8988T (cell line): ENCODE measurements around the gene TOP3B.

ENCODE experiments used
- DNase-seq: peaks from one replicate; pipeline ENCODE4 v3.0.0; 2011

TOP3B gene

DNA sequence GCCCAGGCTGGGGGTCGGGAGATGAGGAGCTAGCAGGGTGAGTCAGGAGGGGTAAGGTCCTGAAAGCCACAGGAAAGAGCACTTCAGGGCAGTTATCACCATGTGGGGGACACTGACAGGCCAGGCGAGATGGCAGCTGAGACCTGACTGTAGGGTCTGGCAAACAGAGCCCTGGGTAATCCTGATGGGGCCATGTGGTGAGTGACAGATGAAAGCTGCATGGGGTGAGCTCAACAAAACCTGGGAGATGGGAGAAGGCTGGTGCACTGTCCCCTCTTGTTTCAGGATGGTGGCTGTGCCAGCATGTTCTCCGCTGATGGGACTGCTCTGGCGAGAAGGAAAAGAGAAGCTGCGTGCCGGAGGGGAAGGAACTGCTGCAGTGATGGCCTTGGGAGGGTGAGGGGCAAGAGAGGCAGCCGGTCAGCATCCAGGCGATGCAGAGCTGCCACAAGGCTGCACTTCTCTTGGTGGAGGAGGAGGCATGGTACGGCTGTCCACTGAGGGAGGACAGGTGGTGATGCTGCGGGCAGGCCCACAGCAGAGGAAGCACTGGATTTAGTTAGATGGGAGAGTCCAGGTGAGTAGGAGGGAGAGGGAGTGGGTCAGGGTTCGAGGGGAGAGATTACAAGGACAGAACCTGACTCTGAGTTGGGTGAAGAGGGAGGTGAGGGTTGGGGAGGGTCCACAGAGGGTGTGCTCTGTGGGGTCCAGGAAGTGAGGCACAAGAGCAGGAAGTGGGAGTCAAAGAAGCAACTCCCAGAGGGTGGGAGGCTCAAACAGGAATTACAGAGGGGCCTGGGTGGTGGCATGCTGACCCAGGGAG is 3.8 kb downstream of the TOP3B start:
- DNase-seq = no peak

- no peak for DNase-seq
These were observed 4.8 kb downstream of the TOP3B start for GRCh38 chr22:21977814-21978213.

DNA sequence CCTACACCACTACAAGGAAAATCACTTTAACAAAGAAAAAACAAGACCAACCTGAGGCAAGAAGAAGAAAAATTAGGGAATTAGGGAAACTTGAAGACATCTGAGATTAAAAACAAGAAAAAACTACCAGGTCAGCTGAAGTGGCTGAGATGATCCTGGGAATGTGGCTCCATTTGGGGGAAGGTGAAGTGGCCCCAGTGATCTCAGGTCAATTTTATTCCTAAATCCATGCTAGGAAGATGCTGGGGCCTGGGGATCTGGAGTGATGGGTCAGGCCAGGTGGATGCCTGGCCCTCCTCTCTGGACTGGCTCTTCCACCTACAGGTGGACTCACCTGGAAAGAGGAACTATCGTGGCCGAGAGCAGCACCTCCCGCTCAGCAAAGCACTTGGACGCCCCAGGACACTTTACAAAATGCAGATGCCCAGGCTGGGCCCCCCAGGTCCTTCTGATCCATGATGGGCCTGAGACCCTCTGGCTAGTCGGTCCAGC is 6.7 kb downstream of the TOP3B start:
- no peak for DNase-seq

DNA sequence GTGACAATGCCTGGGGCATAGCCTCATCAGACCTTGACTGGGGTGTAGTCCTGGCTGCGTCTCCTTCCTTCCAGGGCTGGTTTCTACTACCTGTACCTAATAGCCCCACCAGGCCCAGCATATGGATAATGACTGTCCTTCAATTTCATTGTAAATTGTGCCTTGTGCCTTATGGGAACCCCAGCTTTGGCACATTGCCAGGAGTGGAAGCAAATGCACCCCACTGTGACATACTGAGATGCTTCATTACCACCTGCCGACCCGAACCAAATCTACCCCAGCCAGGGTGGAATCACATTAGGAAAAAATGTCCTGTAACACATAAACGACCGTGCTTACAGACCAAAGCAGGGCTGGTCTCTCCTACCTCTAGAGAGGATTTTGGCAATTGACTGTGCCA is 7.3 kb downstream of the TOP3B start:
- DNase-seq = no peak

- no peak for DNase-seq
These were observed 8.4 kb downstream of the TOP3B start for GRCh38 chr22:21974058-21974649.

- no peak for DNase-seq
These were observed 9.8 kb downstream of the TOP3B start for GRCh38 chr22:21972806-21973205.

- peak; percentile 73 for DNase-seq
These were observed 10.3 kb downstream of the TOP3B start for GRCh38 chr22:21972293-21972779.

DNA sequence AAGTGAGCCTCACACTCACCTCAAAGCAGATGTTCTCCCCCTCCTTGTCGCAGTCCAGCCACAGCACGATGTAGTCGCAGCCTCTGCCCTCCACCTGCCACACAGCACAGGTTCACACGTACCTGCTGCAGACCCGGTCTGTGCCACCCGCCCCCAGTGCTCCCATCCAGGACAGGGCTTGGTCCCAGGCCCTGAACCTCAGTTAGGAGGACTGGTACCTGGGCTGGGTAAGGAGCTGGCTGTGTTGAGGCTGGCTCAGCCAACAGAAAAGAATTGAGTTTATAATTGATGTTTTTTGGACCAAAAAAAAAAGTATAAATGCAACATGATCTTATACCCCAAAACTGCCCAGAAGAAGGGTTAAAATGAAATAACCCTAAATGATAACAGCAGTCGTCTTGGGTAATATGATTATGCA is 10.7 kb downstream of the TOP3B start:
- DNase-seq = no peak

GRCh38 chr22:21970800-21971617 is 11.6 kb downstream of the TOP3B start:
- no peak for DNase-seq

- no peak for DNase-seq
These were observed 12.4 kb downstream of the TOP3B start for GRCh38 chr22:21970037-21970799.

DNA sequence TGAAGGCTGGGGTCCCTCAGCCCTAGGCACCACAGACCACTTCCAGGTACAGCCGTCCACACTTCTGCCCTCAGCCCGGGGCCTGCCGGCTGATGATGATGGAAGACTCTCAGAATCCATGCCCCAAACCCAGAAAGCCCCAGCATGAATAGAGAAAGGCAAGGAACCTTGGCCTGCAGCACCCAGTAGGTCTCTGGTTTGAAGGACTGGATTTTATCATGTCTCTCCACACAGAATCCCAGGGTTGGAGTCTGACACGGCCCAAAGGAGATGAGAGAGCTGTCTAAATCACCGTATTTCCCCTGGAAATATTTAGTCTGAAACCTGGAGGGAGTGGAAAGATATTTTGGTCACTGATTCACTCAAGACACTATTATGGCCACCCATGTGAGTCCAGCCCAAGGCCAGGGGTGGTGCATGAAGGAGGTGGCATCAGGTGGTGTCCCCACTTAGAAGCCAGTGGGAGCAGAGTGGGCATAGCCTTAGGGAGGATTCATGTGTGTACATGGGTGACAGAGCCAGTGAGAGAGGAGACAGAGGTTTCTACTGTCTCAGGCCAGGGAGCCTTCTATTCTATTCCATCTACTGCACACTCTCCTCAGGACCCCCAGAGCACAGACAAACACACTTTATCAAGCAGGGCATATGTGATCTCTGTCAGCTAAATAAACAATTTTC is 14.0 kb downstream of the TOP3B start:
- no peak for DNase-seq

- no peak for DNase-seq
These were observed 14.8 kb downstream of the TOP3B start for GRCh38 chr22:21967693-21968271.

GRCh38 chr22:21966643-21967516 is 15.7 kb downstream of the TOP3B start:
- DNase-seq = no peak

DNA sequence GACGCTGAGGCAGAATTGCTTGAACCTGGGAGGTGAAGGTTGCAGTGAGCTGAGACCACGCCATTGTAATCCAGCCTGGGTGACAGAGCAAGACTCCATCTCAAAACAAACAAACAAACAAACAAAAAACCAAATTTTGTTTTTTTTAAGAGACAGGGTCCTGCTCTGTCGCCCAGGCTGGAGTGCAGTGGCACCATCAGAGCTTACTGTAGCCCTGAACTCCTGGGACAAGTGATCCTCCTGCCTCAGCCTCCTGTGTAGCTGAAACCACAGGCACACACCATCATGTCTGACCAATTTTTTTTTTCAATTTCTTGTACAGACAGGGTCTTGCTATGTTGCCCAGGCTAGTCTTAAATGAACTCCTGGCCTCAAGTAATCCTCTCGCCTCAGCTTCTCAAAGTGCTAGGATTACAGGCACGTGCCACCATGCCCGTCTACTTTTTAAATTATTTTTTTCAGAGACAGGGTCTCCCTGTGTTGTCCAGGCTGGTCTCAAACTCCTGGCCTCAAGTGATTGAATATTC is 16.8 kb downstream of the TOP3B start:
- no peak for DNase-seq

DNA sequence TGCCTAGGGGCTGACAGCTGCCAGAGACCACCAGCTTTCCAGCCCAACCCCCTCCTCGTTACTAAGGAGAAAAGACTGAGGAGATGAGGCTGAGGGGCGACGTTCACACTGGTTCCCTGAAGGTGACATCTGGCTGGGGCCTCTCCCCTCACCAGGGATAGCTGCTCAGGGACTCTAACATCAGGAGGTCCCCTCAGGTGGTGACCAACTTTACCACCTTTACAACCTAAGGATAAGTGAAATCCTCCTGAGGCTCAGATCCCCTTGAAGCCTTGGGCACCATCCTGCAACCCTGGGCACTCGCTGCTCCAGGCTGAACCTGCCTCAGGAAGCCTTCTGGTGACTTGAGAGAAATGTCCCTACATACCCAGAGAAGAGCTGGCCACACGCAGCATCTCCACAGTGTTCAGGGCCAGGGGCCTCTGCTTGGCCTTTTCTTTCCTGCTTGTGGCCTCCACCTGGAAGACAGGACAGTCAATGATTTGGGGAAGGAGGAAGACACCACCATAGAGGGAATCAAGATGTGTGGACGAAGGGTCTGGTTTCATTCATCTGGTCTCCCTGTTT is 17.6 kb downstream of the TOP3B start:
- DNase-seq = no peak

DNA sequence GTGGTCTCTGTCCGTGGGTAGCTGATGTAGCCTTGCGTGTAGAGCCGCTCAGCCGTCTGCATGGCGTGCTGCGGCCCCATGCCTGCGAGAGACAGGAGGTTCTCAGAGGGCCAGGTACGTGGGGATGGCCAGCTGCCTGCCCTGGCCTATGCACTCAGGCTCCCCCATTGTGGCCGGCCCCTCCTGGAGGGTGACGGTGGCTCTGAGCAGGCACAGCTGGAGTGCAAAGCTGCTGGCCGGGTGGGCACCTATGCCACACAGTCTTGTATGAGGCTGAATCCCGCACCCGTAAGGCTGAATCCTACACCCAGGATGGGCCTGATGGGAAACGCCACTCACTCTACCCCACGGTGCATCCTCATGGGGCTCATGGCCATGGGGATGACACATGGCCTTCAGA is 18.4 kb downstream of the TOP3B start:
- DNase-seq = no peak

- no peak for DNase-seq
These were observed 18.8 kb downstream of the TOP3B start for GRCh38 chr22:21963790-21964211.

DNA sequence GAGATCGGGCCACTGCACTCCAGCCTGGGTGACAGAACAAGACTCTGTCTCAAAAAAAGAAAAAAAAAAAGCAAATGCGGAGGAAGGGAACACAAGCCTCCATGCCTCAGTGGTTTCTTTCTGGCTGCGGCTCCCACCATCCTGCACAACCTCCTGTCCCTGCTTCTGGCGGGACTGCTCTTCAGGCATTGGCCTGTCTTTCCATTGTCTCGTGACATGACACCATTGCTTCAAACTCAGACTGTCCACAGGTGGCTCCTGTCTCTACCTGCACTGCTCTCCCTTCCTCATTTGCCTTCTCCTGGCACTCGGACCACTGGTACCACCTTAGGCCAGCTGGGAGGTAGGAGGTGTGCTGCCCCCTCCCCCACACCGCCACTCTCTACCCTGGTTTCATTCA is 19.3 kb downstream of the TOP3B start:
- DNase-seq = no peak

GRCh38 chr22:21962655-21962949 is 20.0 kb downstream of the TOP3B start:
- DNase-seq = no peak
